CD4-positive, alpha-beta T cell treated with Interleukin-6 for 4 hours (primary cell): Measurements from ENCODE around the gene CREBBP.

Experiments used
- DNase-seq: peaks from one replicate; pipeline ENCODE4 v3.0.0-alpha.2; 2020; ENCODE audit warnings: mixed read lengths

CREBBP gene

GRCh38 chr16:3822366-3823045 lies 58.0 kb downstream of the CREBBP start:
- peak; percentile 25 for DNase-seq

GRCh38 chr16:3821184-3821583 lies 59.3 kb downstream of the CREBBP start:
- DNase-seq: no peak

- DNase-seq: no peak
These were observed 60.5 kb downstream of the CREBBP start for GRCh38 chr16:3819746-3820724.

- no peak for DNase-seq
These were observed 61.4 kb downstream of the CREBBP start for GRCh38 chr16:3819175-3819527.

GRCh38 chr16:3816326-3816725 lies 64.2 kb downstream of the CREBBP start:
- no peak for DNase-seq

- DNase-seq: no peak
These were observed 65.8 kb downstream of the CREBBP start for GRCh38 chr16:3814755-3815154.

- DNase-seq: no peak
These were observed 67.9 kb downstream of the CREBBP start for GRCh38 chr16:3812469-3813172.

- DNase-seq: no peak
These were observed 69.7 kb downstream of the CREBBP start for GRCh38 chr16:3810818-3811217.

GRCh38 chr16:3810198-3810664 lies 70.3 kb downstream of the CREBBP start:
- DNase-seq: no peak

- DNase-seq: no peak
These were observed 72.0 kb downstream of the CREBBP start for GRCh38 chr16:3808308-3809063.

GRCh38 chr16:3807425-3808123 lies 72.9 kb downstream of the CREBBP start:
- peak; percentile 25 for DNase-seq

- no peak for DNase-seq
These were observed 76.0 kb downstream of the CREBBP start for GRCh38 chr16:3804426-3805016.

- no peak for DNase-seq
These were observed 79.8 kb downstream of the CREBBP start for GRCh38 chr16:3800477-3801270.

- no peak for DNase-seq
These were observed 80.5 kb downstream of the CREBBP start for GRCh38 chr16:3800019-3800418.

GRCh38 chr16:3799354-3799753 lies 81.2 kb downstream of the CREBBP start:
- DNase-seq: no peak

- no peak for DNase-seq
These were observed 81.7 kb downstream of the CREBBP start for GRCh38 chr16:3798838-3799237.

- DNase-seq: no peak
These were observed 82.4 kb downstream of the CREBBP start for GRCh38 chr16:3797904-3798811.

- no peak for DNase-seq
These were observed 83.0 kb downstream of the CREBBP start for GRCh38 chr16:3797473-3797872.

GRCh38 chr16:3793161-3793576 lies 87.3 kb downstream of the CREBBP start:
- DNase-seq: no peak
